Keratinocyte (primary cell): ENCODE data around the gene PDRG1. TPM values are rescaled to one million over a fixed set of nuclear protein-coding genes. Genes with fewer than 3 reads are reported as not detected.

Experiments
- DNase-seq: peaks from one replicate; pipeline ENCODE4 v3.0.0-alpha.2; 2011; ENCODE audit warnings: low read depth, missing footprints, low spot score
- FAIRE-seq: peaks from 2 replicates; lab custom pipeline; 2011; peaks lifted over from hg19 to GRCh38; lab: Jason Lieb, UNC
- H2AFZ ChIP-seq: 2 replicates; pipeline ENCODE4 v1.6.0; 2012; ENCODE audit warnings: low read length, control low read depth, inconsistent platforms; ENCODE audit not compliant: control insufficient read depth
- H3K27ac ChIP-seq: 2 replicates; pipeline ENCODE4 v1.5.1; 2011; ENCODE audit warnings: low read length; ENCODE audit not compliant: control insufficient read depth, insufficient read depth
- H3K27me3 ChIP-seq: 3 replicates; pipeline ENCODE4 v1.6.0; 2011; ENCODE audit warnings: low read length; ENCODE audit not compliant: control insufficient read depth, insufficient read depth; ENCODE audit errors: extremely low read depth
- H3K36me3 ChIP-seq, 2 experiments: 2 replicates in 1 of 2; 3 replicates in 1 of 2; pipeline ENCODE4 v1.5.1; 2011; ENCODE audit warnings: low read length in 2 of 2, mild to moderate bottlenecking in 1 of 2; ENCODE audit not compliant: control insufficient read depth in 2 of 2, insufficient read depth in 2 of 2; ENCODE audit errors: extremely low read depth in 1 of 2
- H3K4me1 ChIP-seq: 3 replicates; pipeline ENCODE4 v1.5.1; 2011; ENCODE audit warnings: low read length; ENCODE audit not compliant: control insufficient read depth, insufficient read depth; ENCODE audit errors: extremely low read depth
- H3K4me2 ChIP-seq: 3 replicates; pipeline ENCODE4 v1.6.0; 2011; ENCODE audit warnings: low read depth, low read length; ENCODE audit not compliant: control insufficient read depth, insufficient read depth; ENCODE audit errors: extremely low read depth
- H3K4me3 ChIP-seq, 3 experiments: fragments of 200-600 bp in 1 of 3; sonication (generic) in 1 of 3; 2 replicates in 2 of 3; 3 replicates in 1 of 3; pipeline ENCODE4 v1.5.1; 2011 to 2016; ENCODE audit warnings: low read length in 3 of 3, mild to moderate bottlenecking in 3 of 3, control low read depth in 2 of 3, inconsistent platforms in 1 of 3, low read depth in 1 of 3, mixed read lengths in 1 of 3, mixed run types in 1 of 3, moderate library complexity in 1 of 3; ENCODE audit not compliant: control insufficient read depth in 2 of 3, insufficient read depth in 2 of 3; ENCODE audit errors: extremely low read depth in 1 of 3
- H3K79me2 ChIP-seq: 2 replicates; pipeline ENCODE4 v1.6.0; 2012; ENCODE audit warnings: low read length; ENCODE audit not compliant: control insufficient read depth, insufficient read depth
- H3K9ac ChIP-seq: 3 replicates; pipeline ENCODE4 v1.6.0; 2011; ENCODE audit warnings: low read length; ENCODE audit not compliant: control insufficient read depth, insufficient read depth; ENCODE audit errors: extremely low read depth
- H3K9me1 ChIP-seq: 3 replicates; pipeline ENCODE4 v1.6.0; 2011; ENCODE audit warnings: low read length; ENCODE audit not compliant: control insufficient read depth, insufficient read depth; ENCODE audit errors: extremely low read depth
- H3K9me3 ChIP-seq: 2 replicates; pipeline ENCODE4 v1.5.1; 2012; ENCODE audit warnings: low read depth, low read length; ENCODE audit not compliant: control insufficient read depth
- H4K20me1 ChIP-seq: 3 replicates; pipeline ENCODE4 v1.6.0; 2011; ENCODE audit warnings: low read length; ENCODE audit not compliant: control insufficient read depth, insufficient read depth; ENCODE audit errors: extremely low read depth
- CTCF ChIP-seq, 3 experiments: IDR thresholded peaks in 1 of 3; conservative IDR thresholded peaks in 1 of 3; optimal IDR thresholded peaks in 1 of 3; 2 replicates in 2 of 3; 3 replicates in 1 of 3; pipeline versions ENCODE3 to v1.5.1; 2011; ENCODE audit warnings: low read length in 3 of 3, mild to moderate bottlenecking in 3 of 3, moderate library complexity in 2 of 3, control low read depth in 1 of 3, inconsistent platforms in 1 of 3; ENCODE audit not compliant: insufficient read depth in 2 of 3; ENCODE audit errors: extremely low read depth in 1 of 3
- EZH2 ChIP-seq: IDR thresholded peaks from one replicate; pipeline ENCODE4 v1.6.1; 2012; ENCODE audit warnings: inconsistent platforms, mild to moderate bottlenecking, low read length, moderate library complexity
- dilution Hi-C: fragments of 300-500 bp; cut with MboI; formaldehyde crosslinking; loops from one replicate; pipeline ENCODE4 v1.7.0; 2020; ENCODE audit warnings: low sequenced_read_pairs; ENCODE audit not compliant: extremely low pct_ligation_motif_present
- polyA plus RNA-seq, 5 experiments: library from polyadenylated mRNA; depleted of rRNA in 3 of 5; stranded (reverse) in 3 of 5; stranded (forward) in 1 of 5; unstranded in 1 of 5; fragments of >200 nt; gene quantifications; 1 replicate in 1 of 5; 2 replicates in 3 of 5; 3 replicates in 1 of 5; pipeline versions ENCODE4 v1.2.1 to v1.2.3, GENCODE V29; 2011 to 2012; ENCODE audit warnings: missing spikeins in 2 of 5, low read depth in 1 of 5, low replicate concordance in 1 of 5

The PDRG1 gene
- polyA plus RNA-seq, 1 donor (not counting 4 experiments of a cell fraction or from before 2014, with no cell fraction given), result 15.3 TPM

DNA sequence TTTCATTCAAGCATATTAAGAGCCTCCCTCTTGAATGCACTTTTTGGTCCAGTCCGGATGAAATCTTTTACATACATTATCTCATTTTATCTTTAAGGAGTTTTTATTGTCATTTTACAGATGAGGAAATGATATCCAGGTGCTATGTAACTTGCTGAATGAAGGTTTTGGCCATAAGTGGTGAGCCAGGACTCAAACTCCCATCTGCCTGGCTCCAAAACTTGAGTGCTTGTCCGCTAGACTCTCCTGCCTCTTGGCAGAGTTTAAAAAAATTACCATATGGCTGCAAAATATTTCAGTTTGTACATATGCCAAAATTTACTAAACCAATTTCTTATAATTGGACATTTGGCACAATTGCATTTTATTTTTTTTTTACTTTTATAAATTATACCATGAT, 12.2 kb downstream of the PDRG1 start:
- DNase-seq (no peak), FAIRE-seq (no peak)
- dilution Hi-C loops, result no loop called here
- H3K9ac ChIP-seq, result no peak overlapping the region
- H4K20me1 ChIP-seq, result no peaks in the 10 kb centered on the region
- no peaks in the 10 kb centered on the region for H3K9me3 ChIP-seq
- no peak overlapping the region for H2AFZ ChIP-seq
- no peaks in the 10 kb centered on the region for H3K4me1 ChIP-seq
- no peak overlapping the region for H3K4me3 ChIP-seq
- H3K36me3 ChIP-seq, result peaks cover 3% of the 10 kb centered on the region in 2 experiments
- H3K9me1 ChIP-seq, result no peaks in the 10 kb centered on the region
- H3K4me2 ChIP-seq, result no peak overlapping the region
- no peak overlapping the region for H3K27ac ChIP-seq
- no peaks in the 10 kb centered on the region for H3K27me3 ChIP-seq
- TF ChIP-seq CTCF (optimal IDR thresholded peaks at IDR 0.05 in 1 of 3, IDR thresholded peaks at IDR 0.05 in 1 of 3, conservative IDR thresholded peaks at IDR 0.05 in 1 of 3; ENCODE audit: extremely low read depth in 1 of 3, insufficient read depth in 2 of 3, low read length in 3 of 3) (no peak), EZH2 (no peak)
- H3K79me2 ChIP-seq, result no peaks in the 10 kb centered on the region

GRCh38 chr20:31937820-31938219, 14.0 kb downstream of the PDRG1 start:
- H3K36me3 ChIP-seq, result peaks cover 0 to 2% of the 10 kb centered on the region in 2 experiments
- no peak overlapping the region for H2AFZ ChIP-seq
- no peaks in the 10 kb centered on the region for H3K79me2 ChIP-seq
- no peaks in the 10 kb centered on the region for H3K9me1 ChIP-seq
- no peak overlapping the region for H3K4me3 ChIP-seq
- H3K9me3 ChIP-seq, result no peaks in the 10 kb centered on the region
- TF ChIP-seq EZH2, result no peak
- TF ChIP-seq CTCF (optimal IDR thresholded peaks at IDR 0.05 in 1 of 3, IDR thresholded peaks at IDR 0.05 in 1 of 3, conservative IDR thresholded peaks at IDR 0.05 in 1 of 3; ENCODE audit: extremely low read depth in 1 of 3, insufficient read depth in 2 of 3, low read length in 3 of 3), result no peak
- dilution Hi-C loops, result no loop called here
- DNase-seq, result no peak
- no peak overlapping the region for H3K9ac ChIP-seq
- H3K4me1 ChIP-seq, result peaks cover 2% of the 10 kb centered on the region
- H3K4me2 ChIP-seq, result no peak overlapping the region
- H3K27me3 ChIP-seq, result no peaks in the 10 kb centered on the region
- FAIRE-seq, result no peak
- H4K20me1 ChIP-seq, result no peaks in the 10 kb centered on the region
- H3K27ac ChIP-seq, result no peak overlapping the region
